Bladder microvascular endothelial cell (primary cell): ENCODE data around the gene PIANP. TPM values are rescaled to one million over a fixed set of nuclear protein-coding genes. Genes with fewer than 3 reads are reported as not detected.

ENCODE experiments used
- total RNA-seq: library from RNA; depleted of rRNA; stranded (reverse); fragments of >200 nt; gene quantifications from 2 replicates; pipeline ENCODE4 v1.2.3, GENCODE V29; 2014

Gene PIANP, protein sequence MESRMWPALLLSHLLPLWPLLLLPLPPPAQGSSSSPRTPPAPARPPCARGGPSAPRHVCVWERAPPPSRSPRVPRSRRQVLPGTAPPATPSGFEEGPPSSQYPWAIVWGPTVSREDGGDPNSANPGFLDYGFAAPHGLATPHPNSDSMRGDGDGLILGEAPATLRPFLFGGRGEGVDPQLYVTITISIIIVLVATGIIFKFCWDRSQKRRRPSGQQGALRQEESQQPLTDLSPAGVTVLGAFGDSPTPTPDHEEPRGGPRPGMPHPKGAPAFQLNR
- total RNA-seq = not detected in 2 replicates

DNA sequence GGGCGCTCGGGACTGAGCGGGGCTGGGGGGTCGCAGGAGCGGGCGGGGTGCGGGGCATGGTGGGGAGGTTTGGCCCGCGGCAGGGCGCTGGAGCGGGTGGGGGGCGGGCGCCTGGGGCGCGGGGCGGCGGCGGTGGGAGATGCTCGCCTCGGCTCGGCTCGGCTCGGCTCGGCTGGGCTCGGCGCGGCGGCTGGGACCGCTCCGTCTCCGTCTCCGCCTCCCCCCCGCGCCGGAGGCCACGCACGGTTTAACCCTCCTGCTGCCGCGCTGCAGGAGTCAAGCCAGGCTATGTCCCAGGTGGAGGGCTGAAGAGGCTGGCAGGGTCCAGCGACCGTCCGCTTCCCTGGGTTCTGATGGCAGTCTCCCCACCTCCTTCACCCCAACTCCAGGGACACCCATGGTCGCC is at the start of gene PIANP:
PIANP (minus strand) TSS at position 170 of the 406 bp plus-strand sequence. CDS start 2,754 bp downstream, outside the sequence.

GRCh38 chr12:6723607-6724408 is 23.2 kb upstream of the PIANP start, which contains the start of gene COPS7A:
Gene COPS7A (plus strand): TSS chr12:6724046. CDS start chr12:6724657, 611 bp downstream.

DNA sequence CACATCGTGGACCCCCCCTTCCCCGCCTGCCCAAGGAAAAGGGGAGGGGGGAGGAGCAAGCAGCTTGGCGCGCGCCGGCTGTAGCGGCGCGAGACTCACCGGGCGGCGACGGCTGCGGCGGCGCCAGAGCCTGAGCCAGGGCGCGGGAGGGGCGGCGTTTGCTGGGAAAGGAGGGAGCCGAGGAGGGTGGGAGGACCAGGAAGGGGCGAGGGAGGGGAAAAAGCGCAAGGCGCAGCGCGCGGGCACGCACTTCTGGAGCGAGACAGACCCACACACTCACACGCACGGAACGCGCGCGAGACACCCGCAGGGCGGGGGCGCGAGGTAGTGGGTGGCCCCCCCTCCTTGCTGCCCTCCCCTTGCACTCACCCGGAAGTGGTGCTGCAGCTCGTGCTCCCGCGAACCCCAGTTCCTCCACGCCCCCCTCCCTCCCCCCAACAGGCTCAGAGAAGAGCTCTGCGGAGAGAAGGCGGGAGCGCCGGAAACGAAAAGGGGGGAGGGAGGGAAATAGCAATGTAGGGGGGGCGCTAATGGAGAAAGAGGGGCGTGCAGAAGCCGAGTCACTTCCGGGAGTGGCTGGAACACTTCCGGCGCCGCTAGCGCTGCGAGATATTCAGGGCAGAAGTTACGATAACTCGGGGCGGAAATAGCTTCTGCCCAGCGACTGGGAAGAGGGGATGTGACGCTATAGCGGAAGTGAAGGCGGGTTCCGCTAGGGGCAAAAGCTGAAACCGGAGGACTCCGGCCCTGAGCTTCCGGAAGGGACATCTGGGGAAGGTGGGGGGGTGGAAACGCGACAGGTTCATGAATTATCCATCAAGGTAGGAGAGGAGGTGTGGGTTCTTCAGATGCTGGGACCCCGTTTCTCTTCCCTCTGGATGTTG is 11.4 kb downstream of the PIANP start, which contains the start of gene ZNF384:
ZNF384 (minus strand) TSS at position 377 of the 884 bp plus-strand sequence. CDS start 9,855 bp downstream, outside the sequence.

DNA sequence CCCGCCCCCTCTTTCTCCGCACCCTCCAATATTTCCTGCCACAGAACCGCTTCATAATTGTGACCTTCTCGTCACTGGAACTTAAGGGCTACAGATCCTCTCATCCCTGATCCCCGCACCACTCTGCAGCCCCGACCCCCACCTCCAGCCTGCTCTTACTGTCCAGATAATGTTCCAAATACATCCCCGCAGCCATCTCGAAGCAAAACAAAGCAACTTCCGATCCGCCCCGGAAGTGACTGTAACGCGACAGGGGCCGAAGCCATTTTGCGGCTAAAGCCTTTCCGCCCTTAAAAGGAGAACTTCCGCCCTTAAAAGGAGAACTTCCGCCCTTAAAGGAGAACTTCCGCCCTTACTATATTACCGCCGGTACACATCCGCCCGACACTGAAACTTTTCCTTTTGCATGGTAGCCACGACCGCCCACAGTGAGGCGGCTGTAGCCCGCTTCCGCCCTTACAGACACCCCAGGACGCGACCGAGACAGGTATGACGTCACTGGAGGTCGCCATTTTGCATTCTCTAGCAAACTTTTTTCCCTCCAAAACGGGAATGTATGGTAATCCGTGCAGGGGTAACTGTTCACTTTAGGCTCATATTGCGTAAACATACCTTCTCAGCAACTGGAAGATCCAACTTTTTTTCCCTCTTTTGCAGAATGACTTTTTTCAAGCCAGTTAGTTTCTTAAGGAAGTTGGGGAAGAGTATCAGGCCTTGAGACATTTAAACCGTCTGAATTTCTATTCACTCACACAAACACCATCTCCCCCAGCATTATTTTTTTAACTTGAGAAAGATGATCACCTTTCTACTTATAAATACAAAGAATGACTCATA is 37.5 kb downstream of the PIANP start, which contains the start of gene ING4:
ING4 (minus strand) TSS at position 214 of the 837 bp plus-strand sequence; CDS start at position 196, 18 bp downstream.

DNA sequence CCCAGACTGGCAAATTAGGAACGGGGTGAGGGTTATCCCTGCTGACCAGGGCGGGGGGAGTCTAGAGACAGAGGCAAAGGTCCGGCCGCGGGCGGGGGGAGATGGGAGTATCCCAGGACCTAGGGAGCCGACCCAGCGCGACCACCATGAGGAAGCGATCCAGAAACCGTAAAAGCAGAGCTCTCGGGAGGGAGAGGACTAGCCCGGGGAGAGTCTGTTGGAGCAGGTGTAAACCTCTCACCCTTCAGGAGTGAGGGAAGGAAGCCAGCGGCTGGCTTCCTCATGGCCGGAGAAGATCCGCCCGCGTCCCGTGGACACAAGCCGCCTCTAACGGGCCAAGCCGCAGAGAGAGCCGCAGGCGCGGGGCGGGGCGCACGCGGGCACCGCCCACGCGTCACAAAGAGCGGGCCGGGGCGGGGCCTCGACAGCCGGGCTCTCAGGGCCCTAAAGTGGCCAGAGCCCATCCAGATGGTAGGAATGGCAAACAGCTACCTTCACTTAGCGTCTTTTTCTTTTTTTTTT is 53.5 kb downstream of the PIANP start, which contains the start of gene ACRBP:
ACRBP (minus strand) TSS at position 350 of the 522 bp plus-strand sequence; CDS start at position 284, 66 bp downstream.

Other genes with a start within 250 kb of the PIANP start
- 11.8 and 17.4 TPM in 2 replicates for gene TAPBPL, start 248.8 kb downstream of the PIANP start, total RNA-seq
- 1.9 and 7.9 TPM in 2 replicates for gene VAMP1, start 230.1 kb downstream of the PIANP start, total RNA-seq
- 107 and 118 TPM in 2 replicates for gene MRPL51, start 207.6 kb downstream of the PIANP start, total RNA-seq
- 36.8 and 54.2 TPM in 2 replicates for gene NCAPD2, start 206.7 kb downstream of the PIANP start, total RNA-seq
- 3,225 and 4,830 TPM in 2 replicates for gene GAPDH, start 166.3 kb downstream of the PIANP start, total RNA-seq
- 6.6 and 12.7 TPM in 2 replicates for gene IFFO1, start 144.8 kb downstream of the PIANP start, total RNA-seq
- 6.5 and 19.4 TPM in 2 replicates for gene NOP2, start 132.5 kb downstream of the PIANP start, total RNA-seq
- gene CHD4, start 93.4 kb downstream of the PIANP start, total RNA-seq = 158 and 246 TPM in 2 replicates
- gene LPAR5, start 64.9 kb downstream of the PIANP start, total RNA-seq = not detected in 2 replicates
- 0.16 and 0.57 TPM in 2 replicates for gene ACRBP, start 53.4 kb downstream of the PIANP start, total RNA-seq
- gene ING4, start 37.7 kb downstream of the PIANP start, total RNA-seq = 27.2 and 43.3 TPM in 2 replicates
- 6.5 and 18.5 TPM in 2 replicates for gene ZNF384, start 11.4 kb downstream of the PIANP start, total RNA-seq
- gene COPS7A, start 23.2 kb upstream of the PIANP start, total RNA-seq = 27.8 and 75.8 TPM in 2 replicates
- gene MLF2, start 52.3 kb upstream of the PIANP start, total RNA-seq = 75.8 and 151 TPM in 2 replicates
- gene PTMS, start 65.5 kb upstream of the PIANP start, total RNA-seq = 50.5 and 163 TPM in 2 replicates
- gene LAG3, start 71.7 kb upstream of the PIANP start, total RNA-seq = 0.13 and 0.16 TPM in 2 replicates
- gene CD4, start 88.7 kb upstream of the PIANP start, total RNA-seq = not detected in 2 replicates
- 0.50 and 1.5 TPM in 2 replicates for gene GPR162, start 121.0 kb upstream of the PIANP start, total RNA-seq
- gene P3H3, start 127.6 kb upstream of the PIANP start, total RNA-seq = 10.4 and 30.2 TPM in 2 replicates
- gene GNB3, start 140.1 kb upstream of the PIANP start, total RNA-seq = 0.44 TPM in 1 of 2 replicates, not detected in the other
- 7.0 and 13.4 TPM in 2 replicates for gene CDCA3, start 150.5 kb upstream of the PIANP start, total RNA-seq
- gene USP5, start 151.3 kb upstream of the PIANP start, total RNA-seq = 72.7 and 101 TPM in 2 replicates
- gene TPI1, start 166.7 kb upstream of the PIANP start, total RNA-seq = 873 and 896 TPM in 2 replicates
- 3.6 and 4.0 TPM in 2 replicates for gene SPSB2, start 172.5 kb upstream of the PIANP start, total RNA-seq
- gene LRRC23, start 204.0 kb upstream of the PIANP start, total RNA-seq = 1.9 and 3.8 TPM in 2 replicates
- gene ENO2, start 213.8 kb upstream of the PIANP start, total RNA-seq = 3.4 and 6.9 TPM in 2 replicates
- 13.4 and 23.4 TPM in 2 replicates for gene ATN1, start 227.1 kb upstream of the PIANP start, total RNA-seq
- not detected in 2 replicates for gene RNU7-1, start 243.0 kb upstream of the PIANP start, total RNA-seq
- 97.1 and 106 TPM in 2 replicates for gene C12orf57, start 243.2 kb upstream of the PIANP start, total RNA-seq